ENCODE results near the gene DNAH11. TPM values are rescaled to one million over a fixed set of nuclear protein-coding genes. Genes with fewer than 3 reads are reported as not detected.
"Not testable (repeated sequence)": the region's sequence is repeated elsewhere in the genome, so short reads cannot be mapped to it uniquely, and the experiment has no call there.

DNAH11 gene
- total RNA-seq, 1 experiment from 2014 or later: 10.7 TPM

GRCh38 chr7:21616796-21617436, 74.1 kb downstream of the DNAH11 start:
- DNase-seq (ENCODE audit: low read depth): peak; percentile 74

- no peak for DNase-seq (ENCODE audit: low read depth)
These were observed 74.7 kb downstream of the DNAH11 start for GRCh38 chr7:21617513-21617912.

- DNase-seq (ENCODE audit: low read depth): peak; percentile 95
These were observed 75.1 kb downstream of the DNAH11 start for GRCh38 chr7:21617916-21618390.

GRCh38 chr7:21618706-21619105, 75.9 kb downstream of the DNAH11 start:
- no peak for DNase-seq (ENCODE audit: low read depth)

GRCh38 chr7:21620054-21620453, 77.2 kb downstream of the DNAH11 start:
- no peak for DNase-seq (ENCODE audit: low read depth)

GRCh38 chr7:21624320-21624719, 81.5 kb downstream of the DNAH11 start:
- no peak for DNase-seq (ENCODE audit: low read depth)

- no peak for DNase-seq (ENCODE audit: low read depth)
These were observed 93.9 kb downstream of the DNAH11 start for GRCh38 chr7:21636694-21637093.

- no peak for DNase-seq (ENCODE audit: low read depth)
These were observed 96.5 kb downstream of the DNAH11 start for GRCh38 chr7:21639206-21639868.

GRCh38 chr7:21640105-21640504, 97.3 kb downstream of the DNAH11 start:
- DNase-seq (ENCODE audit: low read depth): no peak

GRCh38 chr7:21641546-21641945, 98.7 kb downstream of the DNAH11 start:
- DNase-seq (ENCODE audit: low read depth): no peak

GRCh38 chr7:21642422-21642821, 99.6 kb downstream of the DNAH11 start:
- no peak for DNase-seq (ENCODE audit: low read depth)

GRCh38 chr7:21651697-21652096, 108.9 kb downstream of the DNAH11 start:
- DNase-seq (ENCODE audit: low read depth): no peak

GRCh38 chr7:21653623-21654022, 110.8 kb downstream of the DNAH11 start:
- DNase-seq (ENCODE audit: low read depth): no peak

- no peak for DNase-seq (ENCODE audit: low read depth)
These were observed 113.2 kb downstream of the DNAH11 start for GRCh38 chr7:21656081-21656480.

- DNase-seq (ENCODE audit: low read depth): no peak
These were observed 114.0 kb downstream of the DNAH11 start for GRCh38 chr7:21656796-21657195.

- no peak for DNase-seq (ENCODE audit: low read depth)
These were observed 127.7 kb downstream of the DNAH11 start for GRCh38 chr7:21670496-21670895.

GRCh38 chr7:21671859-21672258, 129.0 kb downstream of the DNAH11 start:
- DNase-seq (ENCODE audit: low read depth): no peak

- DNase-seq (ENCODE audit: low read depth): no peak
These were observed 132.4 kb downstream of the DNAH11 start for GRCh38 chr7:21675255-21675654.

- DNase-seq (ENCODE audit: low read depth): peak; percentile 23
These were observed 147.9 kb downstream of the DNAH11 start for GRCh38 chr7:21690705-21691104.

GRCh38 chr7:21691146-21691545, 148.3 kb downstream of the DNAH11 start:
- not testable (repeated sequence) for DNase-seq (ENCODE audit: low read depth)

GRCh38 chr7:21700587-21700986, 157.7 kb downstream of the DNAH11 start:
- not testable (repeated sequence) for DNase-seq (ENCODE audit: low read depth)

GRCh38 chr7:21702303-21702702, 159.5 kb downstream of the DNAH11 start:
- no peak for DNase-seq (ENCODE audit: low read depth)

- no peak for DNase-seq (ENCODE audit: low read depth)
These were observed 161.5 kb downstream of the DNAH11 start for GRCh38 chr7:21704359-21704758.
